ENCODE results near the gene HS6ST1.
"Not testable (repeated sequence)": the region's sequence is repeated elsewhere in the genome, so short reads cannot be mapped to it uniquely, and the experiment has no call there.

Gene HS6ST1

DNA sequence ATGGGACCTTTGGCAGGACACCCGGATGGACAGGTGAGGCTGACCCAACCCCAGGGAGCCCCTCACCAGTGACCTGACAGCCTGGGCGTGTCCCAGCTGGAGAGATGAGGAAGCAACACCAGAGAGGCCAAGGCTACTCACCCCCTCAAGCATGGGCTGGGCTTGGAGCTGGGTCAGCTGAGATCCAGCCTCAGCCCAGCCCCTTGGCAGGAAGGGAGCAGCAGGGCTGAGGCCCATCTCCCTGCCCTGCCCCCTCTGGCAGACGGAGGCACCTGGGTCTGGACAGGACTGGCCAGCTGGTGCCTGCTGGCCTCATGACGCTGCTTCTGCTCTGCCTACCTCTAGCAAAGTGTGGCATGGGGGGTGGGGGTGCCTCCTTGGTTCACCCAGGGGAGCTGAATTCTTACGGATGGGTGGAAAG lies 37.8 kb downstream of the HS6ST1 start:
- no peak for DNase-seq (ENCODE audit: low spot score)

- no peak for DNase-seq (ENCODE audit: low spot score)
Observed at GRCh38 chr2:128280158-128280871, 38.4 kb downstream of the HS6ST1 start.

DNA sequence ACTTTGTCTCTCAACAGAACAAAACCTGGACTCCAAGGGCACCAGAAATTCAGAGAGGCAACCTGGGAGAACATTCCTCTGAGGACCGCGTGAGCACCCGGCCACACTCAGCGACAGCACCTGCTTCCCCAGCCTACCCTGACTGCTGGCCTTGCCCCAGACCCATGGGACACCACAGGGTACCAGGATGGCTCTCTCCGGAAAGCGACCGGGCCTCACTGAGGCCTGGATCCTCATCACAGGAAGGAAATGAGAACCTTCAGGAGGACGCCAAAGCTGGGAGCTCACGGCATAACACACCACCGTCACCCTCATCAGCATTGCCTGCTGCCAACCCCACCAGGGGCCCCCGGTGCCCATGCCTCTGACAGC lies 38.9 kb downstream of the HS6ST1 start:
- no peak for DNase-seq (ENCODE audit: low spot score)

- no peak for DNase-seq (ENCODE audit: low spot score)
Observed at GRCh38 chr2:128279009-128279408, 39.7 kb downstream of the HS6ST1 start.

DNA sequence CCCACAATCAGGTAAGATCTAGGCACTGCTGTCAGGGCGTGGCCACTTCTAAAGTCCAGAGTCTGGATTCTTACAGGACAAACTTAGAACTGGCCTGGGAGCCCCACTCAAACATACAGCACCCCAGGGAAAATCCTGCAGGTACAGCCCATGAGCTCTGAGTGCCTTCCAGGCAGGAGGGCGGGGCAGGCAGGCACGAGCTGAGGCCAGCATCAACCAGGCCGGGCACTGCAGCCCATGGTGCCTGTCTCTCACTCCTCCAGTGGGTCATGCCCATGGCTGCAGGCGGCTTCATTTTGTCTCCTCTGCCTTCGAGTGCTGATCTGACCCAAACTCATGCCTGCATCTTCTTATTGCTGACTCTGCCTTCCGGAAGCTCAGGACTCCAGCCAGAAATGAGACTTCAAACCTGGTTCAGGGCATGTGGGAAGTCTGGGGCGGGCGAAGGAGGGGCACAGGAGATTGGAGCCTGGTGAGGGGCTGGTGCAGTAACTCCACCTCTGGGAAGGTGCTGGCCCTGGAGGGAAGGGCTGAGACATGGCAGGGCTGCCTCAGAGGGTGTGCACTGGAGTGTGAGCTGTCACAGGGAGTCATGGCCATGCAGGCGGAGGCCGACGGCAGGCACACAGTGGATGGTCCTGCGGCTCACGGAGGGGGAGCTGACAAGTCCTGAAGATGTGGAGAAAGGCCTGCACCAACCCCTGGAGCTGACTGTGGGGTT lies 40.5 kb downstream of the HS6ST1 start:
- no peak for DNase-seq (ENCODE audit: low spot score)

DNA sequence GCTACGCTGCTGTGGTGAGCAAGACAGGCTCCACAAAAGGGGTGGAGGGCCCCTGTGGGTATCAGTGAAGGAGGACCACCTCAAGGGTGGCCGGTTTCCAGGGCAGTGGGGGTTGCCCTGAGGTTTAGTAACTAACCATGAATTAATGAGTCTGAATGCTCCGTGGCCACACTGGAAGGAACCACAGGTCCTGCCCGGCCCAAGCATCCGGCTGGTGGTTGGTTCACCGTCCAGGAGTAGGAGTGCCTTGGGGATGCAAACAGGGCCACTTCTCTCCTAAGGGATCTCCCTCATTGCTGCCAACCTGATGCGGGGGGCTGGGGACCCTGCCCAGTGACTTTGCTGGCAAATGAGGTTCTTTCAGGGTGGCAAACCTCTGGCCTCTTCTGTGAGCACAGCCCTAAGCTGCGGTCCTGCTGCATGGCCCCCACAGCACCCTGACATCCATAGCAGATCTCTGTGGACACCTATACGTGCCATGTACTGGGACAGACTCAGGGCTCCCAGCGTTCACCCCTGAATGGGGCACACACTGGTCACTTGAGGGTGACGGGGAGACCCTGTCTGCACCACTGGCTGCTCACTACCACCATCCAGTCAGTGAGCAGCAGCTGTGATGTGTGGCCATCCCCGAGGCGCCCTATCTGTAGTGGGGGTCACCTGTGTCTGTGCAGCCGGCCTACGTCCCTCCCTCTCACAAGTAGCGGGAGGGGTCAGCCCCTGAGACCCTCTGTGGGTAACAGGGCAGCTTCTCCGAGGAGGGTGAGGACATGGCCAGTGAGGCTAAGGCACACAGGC lies 41.6 kb downstream of the HS6ST1 start:
- DNase-seq (ENCODE audit: low spot score) = no peak

GRCh38 chr2:128275498-128276045 lies 43.1 kb downstream of the HS6ST1 start:
- no peak for DNase-seq (ENCODE audit: low spot score)

- DNase-seq (ENCODE audit: low spot score) = no peak
Observed at GRCh38 chr2:128274218-128274617, 44.5 kb downstream of the HS6ST1 start.

DNA sequence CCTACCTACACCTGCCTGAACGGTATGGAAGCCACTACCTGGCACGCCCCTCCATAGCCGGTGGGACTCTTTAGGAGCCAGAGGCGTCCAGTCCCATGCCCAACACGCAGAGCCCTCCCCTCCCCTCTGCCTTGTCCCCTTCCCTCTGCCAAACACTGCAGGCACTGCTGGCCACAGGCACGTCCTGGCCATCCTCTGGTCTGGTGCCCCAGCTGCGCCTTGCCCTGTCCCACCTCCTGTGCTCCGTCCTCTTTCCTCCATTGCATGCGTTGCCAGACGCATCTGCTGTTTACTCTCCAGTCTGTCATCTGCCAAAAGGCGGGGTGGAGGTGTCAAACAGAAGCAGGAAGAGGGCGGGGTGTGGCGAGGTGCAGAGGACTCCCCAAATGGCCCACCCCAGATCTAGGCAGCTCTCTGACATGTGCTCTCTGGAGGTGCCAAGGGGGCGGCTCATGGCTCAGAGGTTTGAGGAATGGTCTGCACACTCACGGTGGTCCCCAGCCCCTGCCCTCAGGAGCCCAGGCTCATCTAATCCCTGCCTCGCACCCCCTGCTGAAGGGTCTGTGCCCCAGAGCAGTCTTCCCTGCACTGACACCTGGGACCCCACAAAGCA lies 45.1 kb downstream of the HS6ST1 start:
- DNase-seq (ENCODE audit: low spot score) = no peak

GRCh38 chr2:128272601-128273468 lies 45.8 kb downstream of the HS6ST1 start:
- no peak for DNase-seq (ENCODE audit: low spot score)

- no peak for DNase-seq (ENCODE audit: low spot score)
Observed at GRCh38 chr2:128271911-128272600, 46.6 kb downstream of the HS6ST1 start.

DNA sequence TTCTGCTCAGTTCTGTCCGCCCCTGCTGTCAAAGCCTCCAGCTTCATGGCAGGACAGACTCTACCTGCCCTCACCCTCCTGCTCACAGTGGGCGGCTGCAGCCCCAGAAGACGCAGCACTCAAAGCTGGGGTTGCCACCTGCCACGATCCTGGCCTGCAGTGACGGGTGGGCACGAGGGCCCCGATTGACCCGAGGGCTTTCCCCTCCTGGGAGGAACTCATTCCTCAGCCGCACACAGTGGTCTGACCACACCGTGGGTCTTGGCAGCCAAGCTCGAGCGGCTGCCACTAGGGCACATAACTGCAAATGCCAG lies 47.1 kb downstream of the HS6ST1 start:
- DNase-seq (ENCODE audit: low spot score) = no peak

- no peak for DNase-seq (ENCODE audit: low spot score)
Observed at GRCh38 chr2:128270672-128271596, 47.7 kb downstream of the HS6ST1 start.

- no peak for DNase-seq (ENCODE audit: low spot score)
Observed at GRCh38 chr2:128269990-128270671, 48.5 kb downstream of the HS6ST1 start.

- DNase-seq (ENCODE audit: low spot score) = no peak
Observed at GRCh38 chr2:128269063-128269989, 49.3 kb downstream of the HS6ST1 start.

DNA sequence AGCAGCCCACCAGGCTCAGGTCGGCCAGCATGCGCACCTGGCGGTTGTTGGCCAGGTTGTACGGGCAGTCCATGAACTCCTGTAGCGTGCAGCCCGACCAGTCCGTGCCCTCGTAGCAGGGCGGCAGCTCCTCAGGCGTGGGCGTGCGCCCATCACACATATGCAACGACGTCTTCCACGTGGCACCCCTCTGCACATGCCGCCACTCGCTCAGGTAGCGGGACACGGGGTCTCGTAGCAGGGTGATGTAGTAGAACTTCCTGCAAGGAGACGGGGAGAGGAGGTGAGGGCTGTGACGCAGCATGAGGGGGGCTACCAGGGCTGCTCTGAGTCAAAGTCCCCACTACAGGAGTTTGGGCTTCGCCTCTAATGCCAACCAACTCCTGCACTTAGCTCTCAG lies 50.1 kb downstream of the HS6ST1 start:
- not testable (repeated sequence) for DNase-seq (ENCODE audit: low spot score)

- not testable (repeated sequence) for DNase-seq (ENCODE audit: low spot score)
Observed at GRCh38 chr2:128268145-128268544, 50.5 kb downstream of the HS6ST1 start.

- DNase-seq (ENCODE audit: low spot score) = not testable (repeated sequence)
Observed at GRCh38 chr2:128267649-128268048, 51.0 kb downstream of the HS6ST1 start.

Measured in SW480 (cell line).